SK-N-SH (cell line): ENCODE data around the gene PACSIN1. TPM values are rescaled to one million over a fixed set of nuclear protein-coding genes. Genes with fewer than 3 reads are reported as not detected.

Experiments
- CTCF ChIA-PET: fragments of 300-600, 350-600 bp; formaldehyde crosslinking; extraction: SDS; loops from one replicate; lab custom pipeline; 2021; lab: Yijun Ruan, JAX
- POLR2A ChIA-PET: fragments of 350-600 bp; sonication (Branson Sonifier 250); formaldehyde crosslinking; extraction: SDS; loops from one replicate; lab custom pipeline; 2020; ENCODE audit warnings: antibody characterized with exemption, inconsistent platforms; lab: Yijun Ruan, JAX
- DNase-seq: peaks from one replicate; pipeline ENCODE4 v3.0.0; 2012
- H2AFZ ChIP-seq: fragments of 200-600 bp; sonication (generic); 2 replicates; pipeline ENCODE4 v1.8.1; 2016; ENCODE audit warnings: antibody characterized with exemption, mild to moderate bottlenecking, low read depth
- H3F3A ChIP-seq: fragments of 200-600 bp; sonication (generic); replicated peaks from 2 replicates; pipeline ENCODE3; 2016; ENCODE audit warnings: antibody characterized with exemption, mild to moderate bottlenecking; ENCODE audit not compliant: insufficient read depth
- H3K27ac ChIP-seq, 2 experiments: fragments of 200-500 bp in 1 of 2; fragments of 200-600 bp in 1 of 2; sonication (Bioruptor generic) in 1 of 2; sonication (generic), shearing (Covaris generic) in 1 of 2; 2 replicates each; pipeline versions ENCODE4 v1.5.1 to v1.6.1; 2014 to 2016; ENCODE audit warnings: low read depth in 2 of 2, inconsistent platforms in 1 of 2, low read length in 1 of 2, mild to moderate bottlenecking in 1 of 2, mixed read lengths in 1 of 2
- H3K27me3 ChIP-seq: fragments of 200-600 bp; sonication (generic), shearing (Covaris generic); 2 replicates; pipeline ENCODE4 v1.6.1; 2016; ENCODE audit warnings: mixed run types; ENCODE audit not compliant: insufficient read depth
- H3K36me3 ChIP-seq, 2 experiments: fragments of 200-500 bp in 1 of 2; fragments of 200-600 bp in 1 of 2; sonication (Bioruptor generic) in 1 of 2; sonication (generic) in 1 of 2; replicated peaks in 1 of 2; 2 replicates each; pipeline versions ENCODE3 to v1.5.1; 2014 to 2016; ENCODE audit warnings: low read length in 1 of 2, mild to moderate bottlenecking in 1 of 2; ENCODE audit not compliant: insufficient read depth in 2 of 2, control insufficient read depth in 1 of 2
- H3K4me1 ChIP-seq, 2 experiments: fragments of 200-500 bp in 1 of 2; fragments of 200-600 bp in 1 of 2; sonication (Bioruptor generic) in 1 of 2; sonication (generic), shearing (Covaris generic) in 1 of 2; 2 replicates each; pipeline versions ENCODE4 v1.5.1 to v1.6.1; 2014 to 2016; ENCODE audit warnings: low read depth in 1 of 2, low read length in 1 of 2, mixed run types in 1 of 2; ENCODE audit not compliant: insufficient read depth in 2 of 2, control insufficient read depth in 1 of 2
- H3K4me2 ChIP-seq: fragments of 200-600 bp; sonication (generic), shearing (Covaris generic); 2 replicates; pipeline ENCODE4 v1.6.1; 2017; ENCODE audit warnings: mixed run types
- H3K4me3 ChIP-seq, 2 experiments: fragments of 200-500 bp in 1 of 2; fragments of 200-600 bp in 1 of 2; sonication (Bioruptor generic) in 1 of 2; sonication (generic), shearing (Covaris generic) in 1 of 2; 2 replicates each; pipeline versions ENCODE4 v1.5.1 to v1.8.1; 2014 to 2016; ENCODE audit warnings: low read depth in 2 of 2, inconsistent platforms in 1 of 2, low read length in 1 of 2, mild to moderate bottlenecking in 1 of 2, mixed read lengths in 1 of 2, moderate library complexity in 1 of 2
- H3K79me2 ChIP-seq: fragments of 200-600 bp; sonication (generic); 2 replicates; pipeline ENCODE4 v1.8.1; 2017; ENCODE audit warnings: mild to moderate bottlenecking; ENCODE audit not compliant: insufficient read depth
- H3K9ac ChIP-seq: fragments of 200-600 bp; sonication (generic); 2 replicates; pipeline ENCODE4 v1.6.1; 2017; ENCODE audit warnings: mixed run types
- H3K9me2 ChIP-seq: fragments of 200-600 bp; sonication (generic); 2 replicates; pipeline ENCODE4 v1.6.1; 2017; ENCODE audit warnings: mixed run types
- H3K9me3 ChIP-seq: fragments of 200-600 bp; sonication (generic); 2 replicates; pipeline ENCODE4 v1.6.1; 2017; ENCODE audit warnings: mixed run types, mild to moderate bottlenecking, moderate library complexity
- H4K20me1 ChIP-seq: fragments of 200-600 bp; sonication (generic); 2 replicates; pipeline ENCODE4 v1.6.1; 2017; ENCODE audit warnings: mild to moderate bottlenecking, mixed run types; ENCODE audit not compliant: insufficient read depth
- ELF1 ChIP-seq: IDR thresholded peaks from 2 replicates; pipeline ENCODE4 v1.4.0; 2012
- EZH2phosphoT487 ChIP-seq: fragments of 200-600 bp; sonication (generic); IDR thresholded peaks from 2 replicates; pipeline ENCODE4 v1.6.1; 2017; ENCODE audit warnings: low read depth, mixed run types, mild to moderate bottlenecking, antibody characterized with exemption, moderate library complexity, borderline replicate concordance
- FOSL2 ChIP-seq: IDR thresholded peaks from 2 replicates; pipeline ENCODE4 v1.4.0; 2012; ENCODE audit warnings: low read depth, mild to moderate bottlenecking, moderate library complexity, borderline replicate concordance
- FOXJ3 ChIP-seq: sonication (generic); formaldehyde crosslinking; IDR thresholded peaks from 2 replicates; pipeline ENCODE4 v1.5.1; 2020; ENCODE audit warnings: mild to moderate bottlenecking, missing genetic modification reagents
- GABPA ChIP-seq: IDR thresholded peaks from 2 replicates; pipeline ENCODE4 v1.4.0; 2012; ENCODE audit warnings: low read depth, mild to moderate bottlenecking
- GATA2 ChIP-seq: sonication (generic); formaldehyde crosslinking; IDR thresholded peaks from 2 replicates; pipeline ENCODE4 v1.5.0; 2020; ENCODE audit warnings: mild to moderate bottlenecking, missing genetic modification reagents
- MXI1 ChIP-seq: IDR thresholded peaks from 2 replicates; pipeline ENCODE4 v1.6.1; 2012; ENCODE audit warnings: mild to moderate bottlenecking, low read depth, low read length, improper control_type of control experiment
- NFIC ChIP-seq: IDR thresholded peaks from 2 replicates; pipeline ENCODE4 v1.4.0; 2012; ENCODE audit warnings: borderline replicate concordance
- RCOR1 ChIP-seq: fragments of 150-350 bp; IDR thresholded peaks from 2 replicates; pipeline ENCODE4 v1.6.1; 2017; ENCODE audit warnings: antibody characterized with exemption, low read length
- RFX5 ChIP-seq: IDR thresholded peaks from 2 replicates; pipeline ENCODE4 v1.6.1; 2012; ENCODE audit warnings: mild to moderate bottlenecking, improper control_type of control experiment, low read length
- SMC3 ChIP-seq: IDR thresholded peaks from 2 replicates; pipeline ENCODE4 v1.6.1; 2012; ENCODE audit warnings: low read depth, low read length, improper control_type of control experiment
- TEAD4 ChIP-seq: IDR thresholded peaks from 2 replicates; pipeline ENCODE4 v1.4.0; 2012; ENCODE audit warnings: mild to moderate bottlenecking, borderline replicate concordance; ENCODE audit not compliant: insufficient read depth
- YY1 ChIP-seq: IDR thresholded peaks from 2 replicates; pipeline ENCODE4 v1.4.0; 2012; ENCODE audit warnings: low read depth, mild to moderate bottlenecking
- WGBS: methylation state at CpG from one replicate; pipeline ENCODE4 v1.1.6; 2017; ENCODE audit warnings: low lambda C conversion rate; 5-methylcytosine and 5-hydroxymethylcytosine counted together
- polyA plus RNA-seq, 3 experiments: library from polyadenylated mRNA; depleted of rRNA; stranded (reverse); fragments of >200 nt; gene quantifications; 2 replicates each; pipeline ENCODE4 v1.2.3, GENCODE V29; 2012
- TF ChIP-seq, protein P1 (sequence below): fragments of 150-350 bp; IDR thresholded peaks from 2 replicates; pipeline ENCODE4 v1.6.1; 2017; ENCODE audit warnings: antibody characterized with exemption, low read length, low read depth, borderline replicate concordance
- TF ChIP-seq, protein P2 (sequence below): IDR thresholded peaks from 2 replicates; pipeline ENCODE4 v1.4.0; 2012; ENCODE audit warnings: low read depth
- TF ChIP-seq, protein P3 (sequence below): IDR thresholded peaks from 2 replicates; pipeline ENCODE4 v1.4.0; 2012; ENCODE audit warnings: low read depth, borderline replicate concordance

Gene PACSIN1
- polyA plus RNA-seq, 1 of the 3 experiments (the other 2 are of a cell fraction), result 0.05 TPM

DNA sequence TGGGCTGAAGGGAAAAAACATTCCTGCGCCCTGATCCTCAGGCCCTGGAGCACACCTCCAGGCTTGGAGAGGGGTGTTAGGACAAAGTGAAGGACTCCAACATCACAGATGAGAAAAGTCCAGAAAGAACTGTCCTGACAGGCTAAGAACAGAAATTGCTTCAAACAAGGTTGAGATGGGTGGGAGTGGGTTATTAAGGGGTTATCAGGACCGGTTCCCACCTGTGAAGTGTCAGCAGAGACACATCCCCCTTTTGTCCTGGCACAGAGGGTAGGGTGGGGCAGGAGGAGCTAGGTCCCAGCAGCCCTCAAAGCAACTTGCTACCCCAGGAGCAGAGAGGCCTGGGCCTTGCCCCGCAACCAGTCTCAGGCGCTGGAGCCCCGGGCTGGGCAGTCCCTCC, 86.7 kb downstream of the PACSIN1 start:
- H3K36me3 ChIP-seq, result no peaks in the 10 kb centered on the region
- peaks cover 0 to 4% of the 10 kb centered on the region in 2 experiments; a peak in 1 of 4 replicates for H3K4me1 ChIP-seq
- H3K9ac ChIP-seq, result no peak overlapping the region
- H3K4me2 ChIP-seq, result no peak overlapping the region
- CTCF ChIA-PET, result no interaction called here
- TF ChIP-seq SMC3, result no peak
- TF ChIP-seq FOSL2, result no peak
- TF ChIP-seq GABPA, result no peak
- TF ChIP-seq YY1, result no peak
- no peak for TF ChIP-seq MXI1
- TF ChIP-seq ELF1, result no peak
- no peak for TF ChIP-seq NFIC
- no peak for TF ChIP-seq TEAD4
- WGBS, result 67% methylated on average over 2 of the region's 5 CpGs
- H3K4me3 ChIP-seq, result no peak overlapping the region
- H4K20me1 ChIP-seq, result no peaks in the 10 kb centered on the region
- POLR2A ChIA-PET, result interaction anchor here (0.5 kb wide), 1 partner anchor 58 kb away, joined by 3 read pairs; no protein-coding TSS in a partner anchor
- H3K27me3 ChIP-seq, result no peaks in the 10 kb centered on the region
- no peak for DNase-seq
- H3K79me2 ChIP-seq, result no peaks in the 10 kb centered on the region
- no peak overlapping the region for H3K27ac ChIP-seq
- H3K9me3 ChIP-seq, result no peaks in the 10 kb centered on the region
- H3K9me2 ChIP-seq, result no peaks in the 10 kb centered on the region
- no peak overlapping the region for H2AFZ ChIP-seq
- H3F3A ChIP-seq, result no peaks in the 10 kb centered on the region

GRCh38 chr6:34553146-34553545, 87.3 kb downstream of the PACSIN1 start:
- 66% methylated on average over 4 of the region's 4 CpGs for WGBS
- no peak for DNase-seq
- Histone ChIP-seq H3K9ac (no peak overlapping the region), H3K36me3 (no peaks in the 10 kb centered on the region), H4K20me1 (no peaks in the 10 kb centered on the region), H3K9me3 (no peaks in the 10 kb centered on the region), H3K9me2 (no peaks in the 10 kb centered on the region), H3K4me2 (no peak overlapping the region), H3K4me1 (peaks cover 0 to 4% of the 10 kb centered on the region in 2 experiments; a peak in 1 of 4 replicates), H3K27me3 (no peaks in the 10 kb centered on the region), H2AFZ (no peak overlapping the region), H3F3A (no peaks in the 10 kb centered on the region), H3K4me3 (no peak overlapping the region), H3K79me2 (no peaks in the 10 kb centered on the region), H3K27ac (no peak overlapping the region)
- ChIA-PET POLR2A (no interaction called here), CTCF (no interaction called here)
- TF ChIP-seq GATA2 (CRISPR knock-in tag) (no peak), ELF1 (no peak)

DNA sequence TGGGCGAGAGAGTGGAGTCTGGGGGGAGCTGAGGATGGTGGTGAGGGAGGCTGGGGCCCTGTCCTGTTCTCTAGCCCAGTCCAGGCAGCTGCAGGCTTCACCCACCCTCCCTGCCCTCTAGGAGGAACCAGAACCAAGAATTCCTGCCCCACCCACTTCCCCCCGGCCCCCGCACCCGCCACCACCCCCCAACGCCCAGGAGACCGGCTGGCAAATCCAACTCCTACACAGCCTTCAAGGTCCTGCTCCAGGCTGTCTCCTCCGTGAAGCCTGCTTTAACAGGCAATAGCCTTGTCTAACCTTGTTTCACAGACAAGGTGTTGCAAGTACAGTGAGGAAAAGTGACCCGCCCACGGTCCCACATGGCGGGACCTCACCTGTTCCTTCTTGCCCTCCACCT, 87.9 kb downstream of the PACSIN1 start:
- Histone ChIP-seq H3K27me3 (no peaks in the 10 kb centered on the region), H3K9me3 (no peaks in the 10 kb centered on the region), H2AFZ (no peak overlapping the region), H3K36me3 (no peaks in the 10 kb centered on the region), H3K4me2 (no peak overlapping the region), H3K4me3 (no peak overlapping the region), H3K27ac (no peak overlapping the region), H3K79me2 (no peaks in the 10 kb centered on the region), H3K9me2 (no peaks in the 10 kb centered on the region), H3K4me1 (peaks cover 0 to 4% of the 10 kb centered on the region in 2 experiments; a peak in 1 of 4 replicates), H3K9ac (no peak overlapping the region), H4K20me1 (no peaks in the 10 kb centered on the region), H3F3A (no peaks in the 10 kb centered on the region)
- no peak for DNase-seq
- POLR2A ChIA-PET, result no interaction called here
- 97% methylated on average over 4 of the region's 10 CpGs for whole genome bisulfite sequencing
- CTCF ChIA-PET, result interaction anchor here (1.5 kb wide), 1 partner anchor 432 kb away, joined by 3 read pairs; no protein-coding TSS in a partner anchor
- TF ChIP-seq EZH2phosphoT487, result no peak
- TF ChIP-seq TEAD4, result no peak
- no peak for TF ChIP-seq RCOR1
- TF ChIP-seq, protein P1, sequence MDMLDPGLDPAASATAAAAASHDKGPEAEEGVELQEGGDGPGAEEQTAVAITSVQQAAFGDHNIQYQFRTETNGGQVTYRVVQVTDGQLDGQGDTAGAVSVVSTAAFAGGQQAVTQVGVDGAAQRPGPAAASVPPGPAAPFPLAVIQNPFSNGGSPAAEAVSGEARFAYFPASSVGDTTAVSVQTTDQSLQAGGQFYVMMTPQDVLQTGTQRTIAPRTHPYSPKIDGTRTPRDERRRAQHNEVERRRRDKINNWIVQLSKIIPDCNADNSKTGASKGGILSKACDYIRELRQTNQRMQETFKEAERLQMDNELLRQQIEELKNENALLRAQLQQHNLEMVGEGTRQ, result no peak
- TF ChIP-seq, protein P2, sequence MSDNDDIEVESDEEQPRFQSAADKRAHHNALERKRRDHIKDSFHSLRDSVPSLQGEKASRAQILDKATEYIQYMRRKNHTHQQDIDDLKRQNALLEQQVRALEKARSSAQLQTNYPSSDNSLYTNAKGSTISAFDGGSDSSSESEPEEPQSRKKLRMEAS, result no peak
- TF ChIP-seq YY1, result no peak
- TF ChIP-seq FOXJ3 (CRISPR knock-in tag), result no peak
- TF ChIP-seq, protein P3, sequence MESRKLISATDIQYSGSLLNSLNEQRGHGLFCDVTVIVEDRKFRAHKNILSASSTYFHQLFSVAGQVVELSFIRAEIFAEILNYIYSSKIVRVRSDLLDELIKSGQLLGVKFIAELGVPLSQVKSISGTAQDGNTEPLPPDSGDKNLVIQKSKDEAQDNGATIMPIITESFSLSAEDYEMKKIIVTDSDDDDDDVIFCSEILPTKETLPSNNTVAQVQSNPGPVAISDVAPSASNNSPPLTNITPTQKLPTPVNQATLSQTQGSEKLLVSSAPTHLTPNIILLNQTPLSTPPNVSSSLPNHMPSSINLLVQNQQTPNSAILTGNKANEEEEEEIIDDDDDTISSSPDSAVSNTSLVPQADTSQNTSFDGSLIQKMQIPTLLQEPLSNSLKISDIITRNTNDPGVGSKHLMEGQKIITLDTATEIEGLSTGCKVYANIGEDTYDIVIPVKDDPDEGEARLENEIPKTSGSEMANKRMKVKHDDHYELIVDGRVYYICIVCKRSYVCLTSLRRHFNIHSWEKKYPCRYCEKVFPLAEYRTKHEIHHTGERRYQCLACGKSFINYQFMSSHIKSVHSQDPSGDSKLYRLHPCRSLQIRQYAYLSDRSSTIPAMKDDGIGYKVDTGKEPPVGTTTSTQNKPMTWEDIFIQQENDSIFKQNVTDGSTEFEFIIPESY, result no peak
- no peak for TF ChIP-seq RFX5
